Rectal smooth muscle tissue (tissue), 1 donor: ENCODE data around the gene TEX9.

Source experiments
- H3K27ac ChIP-seq: one replicate; pipeline ENCODE4 v1.7.0; 2013; ENCODE audit warnings: low read depth, low read length, inconsistent platforms
- H3K27me3 ChIP-seq: one replicate; pipeline ENCODE4 v1.7.0; 2013; ENCODE audit warnings: low read length; ENCODE audit not compliant: control insufficient read depth, insufficient read depth
- H3K36me3 ChIP-seq: one replicate; pipeline ENCODE4 v1.7.0; 2013; ENCODE audit warnings: low read length; ENCODE audit not compliant: control insufficient read depth, insufficient read depth
- H3K4me1 ChIP-seq: one replicate; pipeline ENCODE4 v1.7.0; 2013; ENCODE audit warnings: low read length; ENCODE audit not compliant: control insufficient read depth, insufficient read depth
- H3K4me3 ChIP-seq: one replicate; pipeline ENCODE4 v1.7.0; 2013; ENCODE audit warnings: low read length
- H3K9ac ChIP-seq: one replicate; pipeline ENCODE4 v1.7.0; 2013; ENCODE audit warnings: low read length

Gene TEX9

DNA sequence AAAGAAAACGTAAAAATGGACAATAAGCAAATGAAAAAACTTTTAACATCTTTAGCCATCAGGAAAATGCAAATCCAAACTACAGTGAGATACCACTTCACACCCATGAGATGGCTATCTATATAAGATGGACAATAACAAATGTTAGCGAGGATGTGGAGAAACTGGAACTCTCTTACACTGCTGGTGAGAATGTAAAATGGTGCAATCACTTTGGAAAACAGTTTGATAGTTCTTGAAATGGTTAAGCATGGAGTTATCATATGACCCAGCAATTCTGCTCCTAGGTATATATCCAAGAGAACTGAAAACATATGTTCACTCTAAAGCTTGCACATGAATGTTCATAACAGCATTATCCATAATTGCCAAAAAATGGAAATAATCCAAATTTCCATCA lies 21.3 kb upstream of the TEX9 start:
- H3K36me3 ChIP-seq = no peaks in the 10 kb centered on the region
- no peak overlapping the region for H3K4me3 ChIP-seq
- no peak overlapping the region for H3K27ac ChIP-seq
- H3K27me3 ChIP-seq = no peaks in the 10 kb centered on the region
- H3K4me1 ChIP-seq = no peaks in the 10 kb centered on the region
- no peak overlapping the region for H3K9ac ChIP-seq

DNA sequence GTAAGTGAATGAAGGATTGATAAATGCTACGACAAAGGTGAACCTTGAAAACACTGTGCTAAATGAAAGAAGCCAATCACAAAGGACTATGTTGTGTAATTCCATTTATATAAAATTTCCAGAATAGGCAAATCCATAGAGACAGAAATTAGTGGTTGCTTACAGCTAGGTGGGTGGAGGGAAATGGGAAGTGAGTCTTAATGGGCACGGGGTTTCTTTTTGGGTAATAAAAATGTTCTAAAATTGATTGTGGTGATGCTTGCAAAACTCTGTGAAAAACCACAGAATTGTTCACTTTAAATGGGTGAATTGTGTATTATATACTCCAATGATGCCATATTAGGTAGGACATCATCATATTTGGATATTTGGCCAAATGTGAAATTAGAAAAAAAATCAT lies 20.9 kb upstream of the TEX9 start:
- Histone ChIP-seq H3K4me3 (no peak overlapping the region), H3K27ac (no peak overlapping the region), H3K4me1 (no peaks in the 10 kb centered on the region), H3K9ac (no peak overlapping the region), H3K36me3 (no peaks in the 10 kb centered on the region), H3K27me3 (no peaks in the 10 kb centered on the region)

DNA sequence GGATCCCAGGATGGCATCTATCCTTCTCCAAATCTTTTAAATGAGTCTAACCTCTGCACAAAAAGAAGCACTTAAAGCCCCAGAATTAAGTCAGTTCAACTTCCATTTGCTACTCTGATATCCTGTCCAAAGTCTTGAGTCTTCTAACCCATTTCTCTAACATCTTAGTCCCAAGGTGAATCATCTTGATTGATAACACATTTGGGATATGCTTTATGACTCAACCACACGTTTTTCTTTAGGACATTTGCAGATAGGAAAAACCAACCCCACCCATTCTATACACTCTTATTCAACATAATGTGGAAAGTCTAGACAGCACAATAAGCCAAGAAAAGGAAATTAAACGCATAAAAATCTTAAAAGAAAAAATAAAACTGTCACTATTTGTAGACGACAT lies 18.8 kb upstream of the TEX9 start:
- no peak overlapping the region for H3K9ac ChIP-seq
- H3K36me3 ChIP-seq = no peaks in the 10 kb centered on the region
- H3K27ac ChIP-seq = no peak overlapping the region
- no peak overlapping the region for H3K4me3 ChIP-seq
- no peaks in the 10 kb centered on the region for H3K27me3 ChIP-seq
- H3K4me1 ChIP-seq = no peaks in the 10 kb centered on the region

DNA sequence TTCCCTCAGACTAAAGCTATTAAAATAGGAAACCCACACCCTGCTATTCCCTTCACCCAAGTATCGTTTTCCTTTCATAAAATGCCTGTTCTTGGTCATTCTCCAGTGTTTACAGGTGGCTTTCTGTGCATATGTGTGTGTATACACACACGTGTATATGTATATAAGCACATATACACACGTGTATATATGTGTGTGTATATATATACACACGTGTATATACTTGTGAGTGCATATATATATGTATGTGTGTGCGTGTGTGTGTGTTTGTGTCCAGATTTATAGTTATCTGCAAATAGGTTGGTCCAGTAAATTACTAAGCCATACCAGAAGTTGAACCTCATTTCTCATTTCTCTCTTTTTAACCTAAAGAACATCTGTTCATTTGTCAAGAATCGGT lies 15.7 kb upstream of the TEX9 start:
- Histone ChIP-seq H3K27ac (no peak overlapping the region), H3K36me3 (no peaks in the 10 kb centered on the region), H3K9ac (no peak overlapping the region), H3K4me1 (no peaks in the 10 kb centered on the region), H3K4me3 (no peak overlapping the region), H3K27me3 (no peaks in the 10 kb centered on the region)

DNA sequence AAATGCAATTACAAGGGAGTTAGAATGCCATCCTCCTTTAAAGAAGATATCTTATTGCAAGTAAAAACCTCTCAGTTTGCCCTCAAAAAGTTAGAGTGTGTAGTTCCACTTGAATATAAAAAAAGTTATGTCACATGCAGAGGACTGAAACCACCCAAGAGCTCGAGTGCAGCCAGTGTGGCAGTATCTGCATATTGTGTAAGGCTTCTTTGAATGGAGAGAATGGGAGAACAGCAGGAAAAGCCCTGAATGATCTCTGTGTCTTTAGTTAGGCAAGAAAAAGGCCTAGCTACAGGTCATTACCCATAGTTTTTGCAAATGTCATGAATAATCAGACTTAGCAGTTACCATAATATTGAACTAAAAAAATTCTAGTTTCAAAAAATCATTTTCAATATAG lies 13.9 kb upstream of the TEX9 start:
- Histone ChIP-seq H3K27me3 (no peaks in the 10 kb centered on the region), H3K4me1 (no peaks in the 10 kb centered on the region)

DNA sequence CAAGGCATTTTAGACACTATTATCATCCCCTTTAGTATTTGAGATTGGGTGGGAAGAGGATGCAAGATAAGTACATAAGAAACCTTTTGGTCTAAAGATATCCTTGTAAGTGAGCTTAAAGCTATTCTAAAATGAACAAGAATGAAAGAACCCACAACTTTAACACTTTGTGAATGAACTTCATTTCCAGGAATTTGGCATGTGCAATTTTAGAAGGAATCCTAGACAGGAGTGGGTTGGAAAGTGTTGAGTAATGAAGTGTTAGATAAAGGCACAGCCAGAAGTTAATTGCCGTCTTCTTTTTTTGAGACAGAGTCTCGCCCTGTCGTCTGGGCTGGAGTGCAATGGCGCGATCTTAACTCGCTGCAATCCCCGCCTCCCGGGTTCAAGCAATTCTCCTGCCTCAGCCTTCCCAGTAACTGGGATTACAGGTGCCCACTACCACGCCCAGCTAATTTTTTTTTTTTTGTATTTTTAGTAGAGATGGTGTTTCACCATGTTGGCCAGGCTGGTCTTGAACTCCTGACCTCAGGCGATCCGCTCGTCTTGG lies 13.2 kb upstream of the TEX9 start:
- Histone ChIP-seq H3K27ac (no peak overlapping the region), H3K4me1 (no peaks in the 10 kb centered on the region), H3K36me3 (no peaks in the 10 kb centered on the region), H3K27me3 (no peaks in the 10 kb centered on the region), H3K9ac (no peak overlapping the region), H3K4me3 (no peak overlapping the region)

More for the DNA sequence above, 13.9 kb upstream of the TEX9 start:
- no peak overlapping the region for H3K9ac ChIP-seq
- no peak overlapping the region for H3K27ac ChIP-seq
- H3K4me3 ChIP-seq = no peak overlapping the region
- H3K36me3 ChIP-seq = no peaks in the 10 kb centered on the region

DNA sequence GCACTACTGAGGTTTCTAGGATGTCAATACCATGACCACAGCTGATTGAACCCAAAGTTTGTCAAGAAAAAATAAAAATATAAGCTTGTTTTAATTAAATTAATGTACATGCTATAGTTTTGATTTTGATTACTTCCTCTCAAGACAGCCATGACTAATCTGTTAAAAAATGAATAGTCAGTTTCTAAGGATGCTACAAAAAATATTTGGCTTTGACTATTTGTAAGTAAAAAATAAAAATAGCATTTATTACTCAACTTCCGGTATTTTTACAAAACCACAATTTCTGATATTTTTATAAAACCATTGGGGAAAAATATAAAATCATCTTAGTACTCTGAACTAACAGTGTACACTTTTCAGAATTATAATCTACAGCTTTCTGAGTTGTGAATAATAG lies 12.1 kb upstream of the TEX9 start:
- H3K4me3 ChIP-seq = no peak overlapping the region
- H3K4me1 ChIP-seq = no peaks in the 10 kb centered on the region
- H3K36me3 ChIP-seq = no peaks in the 10 kb centered on the region
- no peak overlapping the region for H3K9ac ChIP-seq
- no peaks in the 10 kb centered on the region for H3K27me3 ChIP-seq
- H3K27ac ChIP-seq = no peak overlapping the region

DNA sequence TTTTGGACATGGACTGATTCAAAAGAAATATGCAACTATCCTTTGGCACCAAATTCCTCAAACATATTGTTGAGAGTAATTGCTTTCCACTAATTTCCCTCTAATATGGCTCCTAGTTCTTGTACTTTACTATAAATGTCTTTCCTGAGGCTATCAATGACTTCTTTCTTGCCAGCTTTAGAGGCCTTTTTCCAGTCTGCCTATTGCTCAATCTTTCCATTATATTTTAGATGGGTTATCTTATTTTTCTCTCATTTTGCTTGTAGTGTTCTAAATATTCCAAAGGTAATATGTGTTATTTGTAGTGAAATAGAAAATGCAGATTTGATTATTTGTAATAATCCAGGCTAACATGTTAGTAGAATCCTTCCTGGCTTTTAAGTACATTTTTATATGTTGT lies 11.5 kb upstream of the TEX9 start:
- no peaks in the 10 kb centered on the region for H3K36me3 ChIP-seq
- no peak overlapping the region for H3K27ac ChIP-seq
- no peaks in the 10 kb centered on the region for H3K4me1 ChIP-seq
- no peak overlapping the region for H3K9ac ChIP-seq
- no peaks in the 10 kb centered on the region for H3K27me3 ChIP-seq
- H3K4me3 ChIP-seq = no peak overlapping the region

DNA sequence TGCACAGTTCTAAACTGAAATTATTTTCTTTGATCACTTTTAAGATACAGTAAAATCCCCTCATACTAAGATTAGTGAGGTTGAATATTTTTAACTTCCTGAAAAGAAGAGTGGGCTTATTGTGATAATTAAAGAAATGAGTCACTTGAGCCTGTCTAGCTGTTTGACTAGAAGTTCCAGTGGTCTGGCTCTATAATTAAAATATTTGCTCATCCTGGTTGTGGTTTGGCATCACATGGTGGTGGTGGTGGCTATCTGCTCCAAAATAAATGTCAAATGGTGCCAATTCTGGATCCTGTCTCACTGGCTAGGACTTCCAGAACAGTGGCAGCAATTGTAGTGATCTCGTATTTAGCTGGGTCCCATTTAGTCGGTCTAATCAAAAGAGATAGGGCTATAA lies 8.6 kb upstream of the TEX9 start:
- Histone ChIP-seq H3K4me1 (no peaks in the 10 kb centered on the region), H3K9ac (no peak overlapping the region), H3K27me3 (no peaks in the 10 kb centered on the region), H3K4me3 (no peak overlapping the region), H3K27ac (no peak overlapping the region), H3K36me3 (no peaks in the 10 kb centered on the region)

DNA sequence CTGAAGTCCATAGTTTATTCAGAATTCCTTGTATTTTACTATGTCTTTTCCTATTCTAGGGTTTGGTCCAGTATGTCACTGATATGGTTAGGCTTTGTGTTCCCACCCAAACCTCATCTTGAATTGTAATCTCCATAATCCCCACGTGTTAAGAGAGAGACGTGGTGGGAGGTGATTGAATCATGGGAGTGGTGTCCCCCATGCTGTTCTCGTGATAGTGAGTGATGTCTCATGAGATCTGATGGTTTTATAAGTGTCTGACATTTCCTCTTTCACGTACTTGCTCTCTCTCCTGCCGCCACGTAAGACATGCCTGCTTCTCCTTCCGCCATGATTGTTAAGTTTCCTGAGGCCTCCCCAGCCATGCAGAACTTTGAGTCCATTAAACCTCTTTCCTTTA lies 6.6 kb upstream of the TEX9 start:
- Histone ChIP-seq H3K9ac (no peak overlapping the region), H3K36me3 (no peaks in the 10 kb centered on the region), H3K4me1 (no peaks in the 10 kb centered on the region), H3K4me3 (no peak overlapping the region), H3K27me3 (no peaks in the 10 kb centered on the region), H3K27ac (no peak overlapping the region)

DNA sequence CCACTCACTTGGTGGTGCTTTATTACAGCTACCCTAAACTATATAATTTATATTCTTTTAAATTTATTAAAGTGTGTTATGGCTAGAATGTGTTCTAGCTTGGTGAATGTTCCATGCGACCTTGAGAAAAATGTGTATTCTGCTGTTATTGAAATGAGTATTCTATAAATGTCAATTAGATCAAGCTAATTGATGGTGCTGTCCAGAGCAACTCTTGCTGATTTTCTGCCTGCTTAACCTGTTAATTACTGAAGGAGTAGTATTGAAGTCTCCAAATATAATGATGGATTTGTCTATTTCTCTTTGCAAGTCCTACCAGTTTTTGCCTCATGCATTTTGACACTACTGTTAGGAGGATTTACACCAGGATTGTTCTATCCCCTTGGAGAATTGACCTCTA lies 3.2 kb upstream of the TEX9 start:
- H3K4me1 ChIP-seq = no peaks in the 10 kb centered on the region

DNA sequence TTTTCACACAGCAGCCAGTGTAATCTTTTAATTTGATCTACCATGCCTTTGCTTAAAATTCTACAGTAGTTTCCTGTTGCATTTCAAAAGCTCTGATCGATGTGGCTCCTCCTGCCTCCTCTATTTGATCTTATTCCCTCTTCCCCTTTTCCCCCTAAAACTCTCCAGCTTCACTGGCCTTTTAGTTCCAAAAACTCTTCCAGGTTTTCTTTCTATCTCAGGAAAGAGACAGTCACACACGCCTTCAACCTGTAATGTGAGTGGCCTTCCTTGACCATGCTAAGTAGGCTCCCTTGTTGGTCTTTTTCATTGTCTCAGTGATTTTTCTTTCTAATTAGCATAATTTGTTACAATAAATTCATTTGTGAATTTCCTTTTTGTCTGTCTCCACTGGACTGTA lies 985 bp downstream of the TEX9 start:
- no peaks in the 10 kb centered on the region for H3K36me3 ChIP-seq
- no peaks in the 10 kb centered on the region for H3K27me3 ChIP-seq
- H3K9ac ChIP-seq = no peak overlapping the region
- no peaks in the 10 kb centered on the region for H3K4me1 ChIP-seq
- peak overlapping the region; percentile 80 for H3K4me3 ChIP-seq
- no peak overlapping the region for H3K27ac ChIP-seq

More for the DNA sequence above, 3.2 kb upstream of the TEX9 start:
- H3K4me3 ChIP-seq = no peak overlapping the region
- H3K27me3 ChIP-seq = no peaks in the 10 kb centered on the region
- no peak overlapping the region for H3K27ac ChIP-seq
- H3K9ac ChIP-seq = no peak overlapping the region
- H3K36me3 ChIP-seq = no peaks in the 10 kb centered on the region

DNA sequence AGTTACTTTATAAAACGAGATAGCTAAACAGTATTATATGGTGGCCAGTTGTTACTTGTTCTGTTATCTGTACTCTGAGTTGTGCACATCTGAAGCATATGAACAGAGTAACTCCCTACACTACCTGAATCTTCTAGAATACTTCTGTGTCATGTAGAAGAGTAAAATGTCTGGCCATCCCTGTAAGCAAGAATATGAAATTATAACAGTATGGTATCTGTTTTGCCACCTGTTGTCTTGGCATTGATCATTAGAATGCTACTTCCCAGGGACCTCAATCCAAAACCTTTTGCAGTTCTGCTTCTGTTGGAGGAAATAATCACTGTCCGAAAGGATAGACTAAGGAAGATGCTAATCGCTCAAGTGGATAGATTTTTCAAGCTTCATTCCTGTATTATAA lies 1.9 kb downstream of the TEX9 start:
- Histone ChIP-seq H3K9ac (no peak overlapping the region), H3K27me3 (no peaks in the 10 kb centered on the region), H3K27ac (no peak overlapping the region), H3K4me1 (no peaks in the 10 kb centered on the region), H3K4me3 (no peak overlapping the region), H3K36me3 (no peaks in the 10 kb centered on the region)
